Skeletal muscle satellite cell (primary cell): ENCODE results near the gene VWA3A.
"Not testable (repeated sequence)": the region's sequence is repeated elsewhere in the genome, so short reads cannot be mapped to it uniquely, and the experiment has no call there.

Source experiments
- H3K27me3 ChIP-seq: 2 replicates; pipeline ENCODE4 v1.7.0; 2013; ENCODE audit warnings: low read length; ENCODE audit not compliant: control insufficient read depth, insufficient read depth
- H3K36me3 ChIP-seq: 2 replicates; pipeline ENCODE4 v1.7.0; 2013; ENCODE audit warnings: mild to moderate bottlenecking, control low read depth, low read length; ENCODE audit not compliant: insufficient read depth
- H3K4me1 ChIP-seq: 2 replicates; pipeline ENCODE4 v1.7.0; 2013; ENCODE audit warnings: low read length; ENCODE audit not compliant: control insufficient read depth, insufficient read depth
- H3K4me2 ChIP-seq: 2 replicates; pipeline ENCODE4 v1.7.0; 2013; ENCODE audit warnings: mild to moderate bottlenecking, low read length
- H3K4me3 ChIP-seq: 2 replicates; pipeline ENCODE4 v1.7.0; 2013; ENCODE audit warnings: low read length
- H3K9ac ChIP-seq: 2 replicates; pipeline ENCODE4 v1.7.0; 2013; ENCODE audit warnings: mild to moderate bottlenecking, low read depth, low read length, moderate library complexity
- H3K9me3 ChIP-seq: replicated peaks from 2 replicates; pipeline ENCODE4 v1.7.0; 2013; ENCODE audit warnings: mild to moderate bottlenecking, control low read depth, low read length

The VWA3A gene

GRCh38 chr16:22151246-22151998 is 59.1 kb downstream of the VWA3A start:
- no peak overlapping the region for H3K9ac ChIP-seq
- H3K36me3 ChIP-seq, result no peaks in the 10 kb centered on the region
- no peaks in the 10 kb centered on the region for H3K9me3 ChIP-seq
- H3K4me3 ChIP-seq, result no peak overlapping the region
- peaks cover 52% of the 10 kb centered on the region for H3K27me3 ChIP-seq
- no peak overlapping the region for H3K4me2 ChIP-seq
- no peaks in the 10 kb centered on the region for H3K4me1 ChIP-seq

GRCh38 chr16:22152316-22152715 is 60.0 kb downstream of the VWA3A start:
- Histone ChIP-seq H3K9ac (no peak overlapping the region), H3K4me1 (no peaks in the 10 kb centered on the region), H3K9me3 (no peaks in the 10 kb centered on the region), H3K27me3 (peaks cover 45% of the 10 kb centered on the region), H3K36me3 (no peaks in the 10 kb centered on the region), H3K4me3 (no peak overlapping the region), H3K4me2 (no peak overlapping the region)

GRCh38 chr16:22153078-22153477 is 60.7 kb downstream of the VWA3A start:
- not testable (repeated sequence) for H3K9ac ChIP-seq, H3K4me1 ChIP-seq, H3K36me3 ChIP-seq, H3K4me2 ChIP-seq, H3K4me3 ChIP-seq, H3K9me3 ChIP-seq
- H3K27me3 ChIP-seq, result peaks cover 41% of the 10 kb centered on the region

GRCh38 chr16:22161401-22161800 is 69.1 kb downstream of the VWA3A start:
- Histone ChIP-seq H3K4me2 (no peak overlapping the region), H3K9ac (no peak overlapping the region), H3K4me1 (no peaks in the 10 kb centered on the region), H3K9me3 (no peaks in the 10 kb centered on the region), H3K4me3 (no peak overlapping the region), H3K36me3 (no peaks in the 10 kb centered on the region), H3K27me3 (peaks cover 42% of the 10 kb centered on the region)

GRCh38 chr16:22161999-22162655 is 69.8 kb downstream of the VWA3A start, which contains the start of gene SDR42E2:
TSS of gene SDR42E2 (plus strand) at chr16:22162506. CDS start at chr16:22165583, 3,077 bp downstream.
- H3K27me3 ChIP-seq, result peaks cover 42% of the 10 kb centered on the region
- no peaks in the 10 kb centered on the region for H3K4me1 ChIP-seq
- H3K9ac ChIP-seq, result no peak within 1 kb of the TSS
- no peak within 1 kb of the TSS for H3K4me2 ChIP-seq
- H3K36me3 ChIP-seq, result no peaks in the 10 kb centered on the region
- no peaks in the 10 kb centered on the region for H3K9me3 ChIP-seq
- H3K4me3 ChIP-seq, result no peak within 1 kb of the TSS

GRCh38 chr16:22162656-22163009 is 70.3 kb downstream of the VWA3A start:
- no peaks in the 10 kb centered on the region for H3K4me1 ChIP-seq
- no peaks in the 10 kb centered on the region for H3K9me3 ChIP-seq
- H3K4me2 ChIP-seq, result no peak overlapping the region
- H3K27me3 ChIP-seq, result peaks cover 41% of the 10 kb centered on the region
- H3K9ac ChIP-seq, result no peak overlapping the region
- no peak overlapping the region for H3K4me3 ChIP-seq
- no peaks in the 10 kb centered on the region for H3K36me3 ChIP-seq

GRCh38 chr16:22163806-22164205 is 71.5 kb downstream of the VWA3A start:
- Histone ChIP-seq H3K9ac (no peak overlapping the region), H3K27me3 (peaks cover 39% of the 10 kb centered on the region), H3K4me1 (no peaks in the 10 kb centered on the region)

GRCh38 chr16:22164482-22164881 is 72.1 kb downstream of the VWA3A start:
- Histone ChIP-seq H3K9ac (no peak overlapping the region), H3K4me1 (no peaks in the 10 kb centered on the region), H3K9me3 (no peaks in the 10 kb centered on the region), H3K4me2 (no peak overlapping the region), H3K4me3 (no peak overlapping the region), H3K36me3 (no peaks in the 10 kb centered on the region), H3K27me3 (peaks cover 38% of the 10 kb centered on the region)

More at GRCh38 chr16:22163806-22164205, 71.5 kb downstream of the VWA3A start:
- Histone ChIP-seq H3K36me3 (no peaks in the 10 kb centered on the region), H3K4me3 (no peak overlapping the region), H3K9me3 (no peaks in the 10 kb centered on the region), H3K4me2 (no peak overlapping the region)

- Histone ChIP-seq H3K4me1 (no peaks in the 10 kb centered on the region), H3K36me3 (no peaks in the 10 kb centered on the region), H3K27me3 (peaks cover 25% of the 10 kb centered on the region), H3K4me3 (no peak overlapping the region), H3K4me2 (no peak overlapping the region), H3K9me3 (no peaks in the 10 kb centered on the region), H3K9ac (no peak overlapping the region)
Observed at GRCh38 chr16:22165508-22166285, 73.4 kb downstream of the VWA3A start.

- Histone ChIP-seq H3K9ac (no peak overlapping the region), H3K4me3 (no peak overlapping the region), H3K27me3 (peaks cover 15% of the 10 kb centered on the region), H3K4me1 (no peaks in the 10 kb centered on the region), H3K9me3 (no peaks in the 10 kb centered on the region), H3K36me3 (no peaks in the 10 kb centered on the region), H3K4me2 (no peak overlapping the region)
Observed at GRCh38 chr16:22171953-22172352, 79.6 kb downstream of the VWA3A start.

- H3K27me3 ChIP-seq, result peaks cover 17% of the 10 kb centered on the region
- not testable (repeated sequence) for H3K4me1 ChIP-seq, H3K9me3 ChIP-seq, H3K9ac ChIP-seq, H3K36me3 ChIP-seq, H3K4me3 ChIP-seq, H3K4me2 ChIP-seq
Observed at GRCh38 chr16:22172642-22173041, 80.3 kb downstream of the VWA3A start.
